ENCODE measurements around the gene KRT76. TPM values are rescaled to one million over a fixed set of nuclear protein-coding genes. Genes with fewer than 3 reads are reported as not detected.

Gene KRT76
- total RNA-seq, 4 donors from 2014 or later = not detected

DNA sequence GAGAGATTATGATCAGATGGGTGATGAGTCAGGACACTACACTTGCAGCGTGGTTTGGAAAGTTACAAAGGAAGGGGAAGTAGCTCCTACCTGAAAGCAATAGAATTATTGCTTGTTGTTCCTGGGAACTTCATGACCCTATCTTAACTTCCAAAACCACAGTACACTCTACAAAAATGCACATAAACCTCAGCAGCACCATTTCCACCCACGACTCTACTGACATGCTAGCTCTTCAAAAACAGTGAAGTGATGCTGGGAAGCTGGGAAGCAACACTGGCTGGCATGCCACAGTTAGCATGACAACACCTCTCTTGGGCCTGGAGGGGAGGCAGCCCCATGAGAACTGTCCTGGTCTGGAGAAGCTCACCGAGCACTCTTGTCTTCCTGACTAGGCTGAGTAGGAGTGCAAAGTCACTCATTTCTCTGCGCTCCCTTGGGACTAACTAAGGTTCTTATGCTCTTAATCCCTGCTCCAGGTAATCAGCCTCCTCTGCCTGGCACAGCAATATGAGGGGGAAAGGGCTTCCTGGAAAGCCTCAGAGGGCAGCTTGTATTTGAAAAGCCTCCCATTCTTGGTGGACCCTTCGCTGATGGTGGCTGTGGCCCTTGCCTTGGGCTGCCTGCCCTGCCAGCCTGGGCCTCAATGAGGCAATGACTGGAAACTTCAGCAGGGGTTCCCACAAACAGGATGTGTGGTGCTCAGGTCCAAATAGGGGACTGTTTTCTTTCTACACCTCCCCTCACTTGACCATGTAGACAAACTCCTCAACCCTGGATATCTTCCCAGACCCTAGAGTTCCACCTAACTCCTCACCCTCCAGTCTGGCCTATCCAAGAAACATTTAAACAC lies 17.6 kb upstream of the KRT76 start:
- peaks cover 0 to 9% (median 0%) of the 10 kb centered on the region in 4 donors for H3K4me1 ChIP-seq
- no peak overlapping the region for H3K27ac ChIP-seq
- WGBS, 2 donors = 87 to 88% methylated on average over 5 of the region's 5 CpGs
- no peak overlapping the region for H3K4me3 ChIP-seq
- no peak for DNase-seq (ENCODE audit: low spot score in 2 of 2)
- H3K9me3 ChIP-seq = no peaks in the 10 kb centered on the region
- no peaks in the 10 kb centered on the region for H3K36me3 ChIP-seq
- TF ChIP-seq EP300 (IDR thresholded peaks at IDR 0.05) = no peak
- no peak for TF ChIP-seq POLR2A (IDR thresholded peaks at IDR 0.05)
- TF ChIP-seq, protein P1, sequence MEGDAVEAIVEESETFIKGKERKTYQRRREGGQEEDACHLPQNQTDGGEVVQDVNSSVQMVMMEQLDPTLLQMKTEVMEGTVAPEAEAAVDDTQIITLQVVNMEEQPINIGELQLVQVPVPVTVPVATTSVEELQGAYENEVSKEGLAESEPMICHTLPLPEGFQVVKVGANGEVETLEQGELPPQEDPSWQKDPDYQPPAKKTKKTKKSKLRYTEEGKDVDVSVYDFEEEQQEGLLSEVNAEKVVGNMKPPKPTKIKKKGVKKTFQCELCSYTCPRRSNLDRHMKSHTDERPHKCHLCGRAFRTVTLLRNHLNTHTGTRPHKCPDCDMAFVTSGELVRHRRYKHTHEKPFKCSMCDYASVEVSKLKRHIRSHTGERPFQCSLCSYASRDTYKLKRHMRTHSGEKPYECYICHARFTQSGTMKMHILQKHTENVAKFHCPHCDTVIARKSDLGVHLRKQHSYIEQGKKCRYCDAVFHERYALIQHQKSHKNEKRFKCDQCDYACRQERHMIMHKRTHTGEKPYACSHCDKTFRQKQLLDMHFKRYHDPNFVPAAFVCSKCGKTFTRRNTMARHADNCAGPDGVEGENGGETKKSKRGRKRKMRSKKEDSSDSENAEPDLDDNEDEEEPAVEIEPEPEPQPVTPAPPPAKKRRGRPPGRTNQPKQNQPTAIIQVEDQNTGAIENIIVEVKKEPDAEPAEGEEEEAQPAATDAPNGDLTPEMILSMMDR (IDR thresholded peaks at IDR 0.05) = no peak
- H3K27me3 ChIP-seq = peaks cover 0 to 19% of the 10 kb centered on the region in 2 donors

GRCh38 chr12:52792185-52793029 lies 15.3 kb upstream of the KRT76 start:
- TF ChIP-seq EP300 (IDR thresholded peaks at IDR 0.05) (no peak), POLR2A (IDR thresholded peaks at IDR 0.05) (no peak)
- TF ChIP-seq, protein P1 (IDR thresholded peaks at IDR 0.05) = no peak
- Histone ChIP-seq H3K27me3 (peaks cover 0 to 32% of the 10 kb centered on the region in 2 donors), H3K27ac (no peak overlapping the region), H3K4me3 (no peak overlapping the region), H3K4me1 (peaks cover 0 to 9% (median 0%) of the 10 kb centered on the region in 4 donors), H3K36me3 (no peaks in the 10 kb centered on the region), H3K9me3 (no peaks in the 10 kb centered on the region)
- 89 to 90% methylated on average over 9 to 10 of the region's 10 CpGs for WGBS, 2 donors
- no peak for DNase-seq (ENCODE audit: low spot score in 2 of 2)

DNA sequence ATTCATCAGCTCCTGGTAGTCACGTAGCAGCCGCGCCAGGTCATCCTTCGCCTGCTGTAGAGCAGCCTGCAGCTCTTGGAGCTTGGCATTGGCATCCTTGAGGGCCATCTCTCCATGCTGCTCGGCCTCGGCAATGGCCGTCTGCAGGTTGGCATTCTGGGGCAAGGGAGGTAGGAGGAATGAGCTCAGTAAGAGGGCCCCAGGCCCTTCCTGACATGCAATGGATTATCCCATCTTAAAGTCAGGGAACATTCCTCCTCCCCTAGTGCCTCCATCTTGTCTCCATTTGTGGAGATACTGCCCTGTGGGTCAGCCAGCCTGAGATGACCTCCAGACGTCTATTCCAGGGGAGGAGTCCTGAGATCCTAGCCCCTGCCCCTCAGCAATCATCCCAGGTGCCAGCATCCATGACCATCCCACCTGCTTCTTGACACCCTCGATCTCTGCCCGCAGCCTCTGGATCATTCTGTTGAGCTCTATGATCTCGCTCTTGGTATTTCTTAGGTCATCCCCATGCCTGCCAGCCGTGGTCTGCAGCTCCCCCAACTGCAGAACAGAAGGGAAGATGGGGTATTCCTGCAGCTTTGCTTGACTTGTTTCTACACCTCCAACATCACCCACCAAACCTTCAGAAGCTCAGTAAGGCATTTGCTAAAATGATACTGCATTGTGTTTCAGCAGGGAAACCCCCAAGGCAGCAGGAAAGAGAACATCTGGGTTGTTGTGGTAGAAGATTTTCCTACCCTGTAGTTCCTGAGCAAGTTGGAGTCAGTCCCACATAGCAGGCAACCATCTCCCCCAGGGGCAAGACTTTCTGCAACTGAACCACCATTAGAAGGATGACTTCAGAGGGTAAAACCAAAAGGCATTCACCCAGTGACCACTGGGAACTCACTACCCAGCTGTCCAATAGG lies 14.4 kb upstream of the KRT76 start:
- Histone ChIP-seq H3K9me3 (no peaks in the 10 kb centered on the region), H3K4me1 (peaks cover 0 to 9% (median 0%) of the 10 kb centered on the region in 4 donors), H3K36me3 (no peaks in the 10 kb centered on the region), H3K27ac (no peak overlapping the region), H3K27me3 (peaks cover 0 to 32% of the 10 kb centered on the region in 2 donors), H3K4me3 (no peak overlapping the region)
- 90 to 91% methylated on average over 12 of the region's 12 CpGs for WGBS, 2 donors
- no peak for TF ChIP-seq POLR2A (IDR thresholded peaks at IDR 0.05)
- TF ChIP-seq EP300 (IDR thresholded peaks at IDR 0.05) = no peak
- TF ChIP-seq, protein P1 (IDR thresholded peaks at IDR 0.05) = no peak
- DNase-seq (ENCODE audit: low spot score in 2 of 2) = no peak

- Histone ChIP-seq H3K27me3 (peaks cover 0 to 32% of the 10 kb centered on the region in 2 donors), H3K4me1 (peaks cover 0 to 9% (median 0%) of the 10 kb centered on the region in 4 donors), H3K36me3 (no peaks in the 10 kb centered on the region), H3K4me3 (no peak overlapping the region), H3K9me3 (no peaks in the 10 kb centered on the region), H3K27ac (no peak overlapping the region)
- WGBS, 2 donors = 59 to 64% methylated on average over 16 to 19 of the region's 19 CpGs
- TF ChIP-seq EP300 (IDR thresholded peaks at IDR 0.05) = no peak
- TF ChIP-seq, protein P1 (IDR thresholded peaks at IDR 0.05) = no peak
- TF ChIP-seq POLR2A (IDR thresholded peaks at IDR 0.05) = no peak
- DNase-seq (ENCODE audit: low spot score in 2 of 2) = no peak
These were observed 13.5 kb upstream of the KRT76 start for GRCh38 chr12:52790427-52791270.

All from tibial nerve (tissue), 4 donors.